SU-DHL-6 (cell line): ENCODE data around the gene CDH13.

ENCODE experiments used
- H2AFZ ChIP-seq: fragments of 200-600 bp; sonication (generic); 2 replicates; pipeline ENCODE4 v1.6.1; 2014; ENCODE audit warnings: low read depth, mild to moderate bottlenecking, moderate library complexity, mixed read lengths, antibody characterized with exemption, low read length; ENCODE audit not compliant: severe bottlenecking
- H3F3A ChIP-seq: fragments of 200-600 bp; shearing (Covaris generic); 2 replicates; pipeline ENCODE4 v1.6.0; 2016; ENCODE audit warnings: antibody characterized with exemption, mild to moderate bottlenecking; ENCODE audit not compliant: insufficient read depth
- H3K27ac ChIP-seq: fragments of 200-600 bp; sonication (generic); 2 replicates; pipeline ENCODE4 v1.5.1; 2016; ENCODE audit warnings: low read depth, mild to moderate bottlenecking, low read length, moderate library complexity, mixed read lengths
- H3K27me3 ChIP-seq: fragments of 200-600 bp; sonication (generic), shearing (Covaris generic); 2 replicates; pipeline ENCODE4 v1.6.0; 2014; ENCODE audit warnings: mild to moderate bottlenecking, low read length
- H3K36me3 ChIP-seq: fragments of 200-600 bp; sonication (generic); 2 replicates; pipeline ENCODE4 v1.6.1; 2014; ENCODE audit warnings: mild to moderate bottlenecking, low read length, mixed read lengths
- H3K4me2 ChIP-seq: fragments of 300-600, 200-600 bp; shearing (Covaris generic), sonication (generic); 2 replicates; pipeline ENCODE4 v1.6.0; 2014; ENCODE audit warnings: low read length, low read depth, mild to moderate bottlenecking; ENCODE audit not compliant: poor library complexity, severe bottlenecking
- H3K4me3 ChIP-seq: fragments of 200-600 bp; sonication (generic); 2 replicates; pipeline ENCODE4 v1.5.1; 2014; ENCODE audit warnings: antibody characterized with exemption, low read length, mild to moderate bottlenecking, mixed read lengths; ENCODE audit not compliant: insufficient read depth, poor library complexity, severe bottlenecking
- H3K79me2 ChIP-seq: fragments of 200-600 bp; sonication (generic); 2 replicates; pipeline ENCODE4 v1.6.1; 2014; ENCODE audit warnings: mild to moderate bottlenecking, low read length, moderate library complexity; ENCODE audit not compliant: insufficient read depth
- H3K9ac ChIP-seq: fragments of 200-600 bp; sonication (generic); 2 replicates; pipeline ENCODE4 v1.7.0; 2014; ENCODE audit warnings: mild to moderate bottlenecking, low read length
- H3K9me2 ChIP-seq: fragments of 200-600 bp; sonication (generic); replicated peaks from 2 replicates; pipeline ENCODE4 v1.6.1; 2014; ENCODE audit warnings: low read length; ENCODE audit not compliant: insufficient read depth
- H3K9me3 ChIP-seq: fragments of 200-600 bp; sonication (generic); 2 replicates; pipeline ENCODE4 v1.6.1; 2014; ENCODE audit warnings: low read length, mixed read lengths; ENCODE audit not compliant: insufficient read depth
- H4K20me1 ChIP-seq: fragments of 200-600 bp; sonication (generic); 2 replicates; pipeline ENCODE4 v1.6.1; 2014; ENCODE audit warnings: low read depth, mild to moderate bottlenecking, antibody characterized with exemption, low read length, moderate library complexity, mixed read lengths
- CTCF ChIP-seq: fragments of 200-600 bp; sonication (generic); IDR thresholded peaks from one replicate; pipeline ENCODE4 v1.5.1; 2017; ENCODE audit warnings: antibody characterized with exemption, mild to moderate bottlenecking, low read length, moderate library complexity; ENCODE audit not compliant: insufficient read depth, poor library complexity, severe bottlenecking
- EZH2phosphoT487 ChIP-seq: fragments of 200-600 bp; sonication (generic), shearing (Covaris generic); conservative IDR thresholded peaks from 2 replicates; pipeline ENCODE4 v1.6.1; 2018; ENCODE audit warnings: mild to moderate bottlenecking, antibody characterized with exemption, low read length, moderate library complexity, mixed read lengths

CDH13 gene

GRCh38 chr16:83273504-83274173 lies 646.9 kb downstream of the CDH13 start:
- no peaks in the 10 kb centered on the region for H3K27me3 ChIP-seq
- H3K4me3 ChIP-seq: no peak overlapping the region
- no peaks in the 10 kb centered on the region for H4K20me1 ChIP-seq
- no peak overlapping the region for H3K4me2 ChIP-seq
- H3K9ac ChIP-seq: no peak overlapping the region
- TF ChIP-seq EZH2phosphoT487: no peak
- TF ChIP-seq CTCF: no peak
- H3K36me3 ChIP-seq: no peaks in the 10 kb centered on the region
- no peak overlapping the region for H3K27ac ChIP-seq
- H3K9me2 ChIP-seq: no peaks in the 10 kb centered on the region
- no peak overlapping the region for H2AFZ ChIP-seq
- H3K9me3 ChIP-seq: no peaks in the 10 kb centered on the region
- H3F3A ChIP-seq: no peaks in the 10 kb centered on the region
- no peaks in the 10 kb centered on the region for H3K79me2 ChIP-seq

GRCh38 chr16:83279251-83279650 lies 652.5 kb downstream of the CDH13 start:
- H3K4me3 ChIP-seq: no peak overlapping the region
- no peaks in the 10 kb centered on the region for H3K79me2 ChIP-seq
- H3K4me2 ChIP-seq: no peak overlapping the region
- no peaks in the 10 kb centered on the region for H3K9me3 ChIP-seq
- no peaks in the 10 kb centered on the region for H4K20me1 ChIP-seq
- no peak overlapping the region for H3K9ac ChIP-seq
- H3K36me3 ChIP-seq: no peaks in the 10 kb centered on the region
- H3K27ac ChIP-seq: no peak overlapping the region
- H2AFZ ChIP-seq: no peak overlapping the region
- TF ChIP-seq CTCF: no peak
- TF ChIP-seq EZH2phosphoT487: no peak
- no peaks in the 10 kb centered on the region for H3K9me2 ChIP-seq
- H3F3A ChIP-seq: no peaks in the 10 kb centered on the region
- H3K27me3 ChIP-seq: no peaks in the 10 kb centered on the region

GRCh38 chr16:83285921-83286320 lies 659.2 kb downstream of the CDH13 start:
- Histone ChIP-seq H3K79me2 (no peaks in the 10 kb centered on the region), H3K4me3 (no peak overlapping the region), H3K27me3 (no peaks in the 10 kb centered on the region), H3K36me3 (no peaks in the 10 kb centered on the region), H3K9me2 (no peaks in the 10 kb centered on the region), H3K4me2 (no peak overlapping the region), H3K9me3 (no peaks in the 10 kb centered on the region), H2AFZ (no peak overlapping the region), H3K9ac (no peak overlapping the region), H4K20me1 (no peaks in the 10 kb centered on the region), H3F3A (no peaks in the 10 kb centered on the region), H3K27ac (no peak overlapping the region)
- no peak for TF ChIP-seq EZH2phosphoT487
- TF ChIP-seq CTCF: no peak
